Body of pancreas (tissue), 4 donors: ENCODE measurements around the gene FAM107A.
"Not testable (repeated sequence)": the region's sequence is repeated elsewhere in the genome, so short reads cannot be mapped to it uniquely, and the experiment has no call there.

Experiments
- POLR2A ChIP-seq, 3 donors: fragments of 450-650 bp; IDR thresholded peaks; one replicate each; pipeline ENCODE4 v1.6.1; 2016; ENCODE audit warnings: antibody characterized with exemption in 3 of 3, mild to moderate bottlenecking in 2 of 3
- TF ChIP-seq, protein P1 (sequence below), 7 experiments: fragments of 450-650 bp in 4 of 7; fragments of 200-600 bp in 3 of 7; sonication (generic) in 3 of 7; IDR thresholded peaks; one replicate each; pipeline ENCODE4 v1.5.1; 2016 to 2019; ENCODE audit warnings: antibody characterized with exemption in 7 of 7

DNA sequence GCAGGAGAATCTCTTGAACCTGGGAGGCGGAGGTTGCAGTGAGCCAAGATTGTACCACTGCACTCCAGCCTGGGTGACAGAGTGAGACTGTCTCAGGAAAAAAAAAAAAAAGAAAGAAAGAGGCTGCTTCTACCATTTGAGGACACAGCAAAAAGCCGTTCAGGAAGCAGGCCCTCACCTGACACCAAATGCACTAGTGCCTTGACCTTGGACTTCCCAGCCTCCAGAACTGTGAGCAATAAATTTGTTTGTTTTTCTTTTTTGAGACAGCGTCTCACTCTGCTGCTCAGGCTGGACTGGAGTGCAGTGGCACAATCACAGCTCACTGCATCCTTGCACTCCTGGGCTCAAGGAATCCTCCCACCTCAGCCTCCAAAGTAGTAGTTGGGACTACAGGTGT lies 49.8 kb downstream of the FAM107A start:
- TF ChIP-seq, protein P1, sequence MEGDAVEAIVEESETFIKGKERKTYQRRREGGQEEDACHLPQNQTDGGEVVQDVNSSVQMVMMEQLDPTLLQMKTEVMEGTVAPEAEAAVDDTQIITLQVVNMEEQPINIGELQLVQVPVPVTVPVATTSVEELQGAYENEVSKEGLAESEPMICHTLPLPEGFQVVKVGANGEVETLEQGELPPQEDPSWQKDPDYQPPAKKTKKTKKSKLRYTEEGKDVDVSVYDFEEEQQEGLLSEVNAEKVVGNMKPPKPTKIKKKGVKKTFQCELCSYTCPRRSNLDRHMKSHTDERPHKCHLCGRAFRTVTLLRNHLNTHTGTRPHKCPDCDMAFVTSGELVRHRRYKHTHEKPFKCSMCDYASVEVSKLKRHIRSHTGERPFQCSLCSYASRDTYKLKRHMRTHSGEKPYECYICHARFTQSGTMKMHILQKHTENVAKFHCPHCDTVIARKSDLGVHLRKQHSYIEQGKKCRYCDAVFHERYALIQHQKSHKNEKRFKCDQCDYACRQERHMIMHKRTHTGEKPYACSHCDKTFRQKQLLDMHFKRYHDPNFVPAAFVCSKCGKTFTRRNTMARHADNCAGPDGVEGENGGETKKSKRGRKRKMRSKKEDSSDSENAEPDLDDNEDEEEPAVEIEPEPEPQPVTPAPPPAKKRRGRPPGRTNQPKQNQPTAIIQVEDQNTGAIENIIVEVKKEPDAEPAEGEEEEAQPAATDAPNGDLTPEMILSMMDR (IDR thresholded peaks at IDR 0.05): not testable (repeated sequence)
- not testable (repeated sequence) for TF ChIP-seq POLR2A (IDR thresholded peaks at IDR 0.05)
